ENCODE results near the gene ARSB. TPM values are rescaled to one million over a fixed set of nuclear protein-coding genes. Genes with fewer than 3 reads are reported as not detected.

Gene ARSB
- total RNA-seq, 3 donors from 2014 or later, result 9.8 to 17.6 (median 10.0) TPM

GRCh38 chr5:79020861-79021561 lies 35.9 kb upstream of the ARSB start:
- TF ChIP-seq, protein P1, sequence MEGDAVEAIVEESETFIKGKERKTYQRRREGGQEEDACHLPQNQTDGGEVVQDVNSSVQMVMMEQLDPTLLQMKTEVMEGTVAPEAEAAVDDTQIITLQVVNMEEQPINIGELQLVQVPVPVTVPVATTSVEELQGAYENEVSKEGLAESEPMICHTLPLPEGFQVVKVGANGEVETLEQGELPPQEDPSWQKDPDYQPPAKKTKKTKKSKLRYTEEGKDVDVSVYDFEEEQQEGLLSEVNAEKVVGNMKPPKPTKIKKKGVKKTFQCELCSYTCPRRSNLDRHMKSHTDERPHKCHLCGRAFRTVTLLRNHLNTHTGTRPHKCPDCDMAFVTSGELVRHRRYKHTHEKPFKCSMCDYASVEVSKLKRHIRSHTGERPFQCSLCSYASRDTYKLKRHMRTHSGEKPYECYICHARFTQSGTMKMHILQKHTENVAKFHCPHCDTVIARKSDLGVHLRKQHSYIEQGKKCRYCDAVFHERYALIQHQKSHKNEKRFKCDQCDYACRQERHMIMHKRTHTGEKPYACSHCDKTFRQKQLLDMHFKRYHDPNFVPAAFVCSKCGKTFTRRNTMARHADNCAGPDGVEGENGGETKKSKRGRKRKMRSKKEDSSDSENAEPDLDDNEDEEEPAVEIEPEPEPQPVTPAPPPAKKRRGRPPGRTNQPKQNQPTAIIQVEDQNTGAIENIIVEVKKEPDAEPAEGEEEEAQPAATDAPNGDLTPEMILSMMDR (IDR thresholded peaks at IDR 0.05), result peak; percentile 29 to 65 (median 48)
- TF ChIP-seq POLR2A (IDR thresholded peaks at IDR 0.05), result no peak
- no peaks in the 10 kb centered on the region for H3K27me3 ChIP-seq
- no peaks in the 10 kb centered on the region for H3K9me3 ChIP-seq
- no peak overlapping the region for H3K27ac ChIP-seq
- peak overlapping the region in 2 of 3 donors; percentile 8 to 33 for H3K4me3 ChIP-seq
- peaks cover 0 to 3% of the 10 kb centered on the region in 2 donors for H3K4me1 ChIP-seq
- DNase-seq (ENCODE audit: low spot score in 2 of 2), result peak in 1 of 2 donors; percentile 31
- intact Hi-C loops (cut with DNase I; ENCODE audit: low total_unique reads), result no loop called here
- no peaks in the 10 kb centered on the region for H3K36me3 ChIP-seq

DNA sequence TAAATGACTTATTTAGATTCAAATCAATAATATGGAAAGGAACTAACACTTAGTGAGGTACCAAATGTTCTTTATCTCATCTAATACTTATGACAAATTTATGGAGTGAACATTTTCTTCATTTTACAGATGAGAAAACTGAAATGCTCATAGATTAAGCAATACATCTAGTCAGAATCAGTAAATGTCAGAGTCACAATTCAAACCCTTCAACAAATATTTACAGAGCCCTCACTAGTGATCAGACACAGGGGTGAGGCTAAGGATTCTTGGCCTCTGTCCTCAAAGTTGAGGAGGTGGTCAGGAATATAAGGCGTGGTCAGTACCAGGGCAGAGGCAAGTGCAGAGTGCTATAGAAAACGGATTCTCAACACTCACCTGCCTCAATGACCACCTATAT lies 29.5 kb upstream of the ARSB start:
- intact Hi-C loops (cut with DNase I; ENCODE audit: low total_unique reads), result no loop called here

GRCh38 chr5:79011869-79012268 lies 26.8 kb upstream of the ARSB start:
- TF ChIP-seq, protein P1 (IDR thresholded peaks at IDR 0.05), result no peak
- TF ChIP-seq POLR2A (IDR thresholded peaks at IDR 0.05) (no peak), POLR2AphosphoS5 (IDR thresholded peaks at IDR 0.05) (no peak)
- no peak for DNase-seq (ENCODE audit: low spot score in 2 of 2)
- H3K27ac ChIP-seq, result no peak overlapping the region
- intact Hi-C loops (cut with DNase I; ENCODE audit: low total_unique reads), result no loop called here
- no peaks in the 10 kb centered on the region for H3K4me1 ChIP-seq
- no peaks in the 10 kb centered on the region for H3K36me3 ChIP-seq
- no peaks in the 10 kb centered on the region for H3K27me3 ChIP-seq
- peaks cover 0 to 9% of the 10 kb centered on the region in 2 donors for H3K9me3 ChIP-seq
- H3K4me3 ChIP-seq, result no peak overlapping the region

More for the DNA sequence above, 29.5 kb upstream of the ARSB start:
- Histone ChIP-seq H3K4me3 (no peak overlapping the region), H3K9me3 (peaks cover 0 to 9% of the 10 kb centered on the region in 2 donors), H3K27ac (no peak overlapping the region), H3K27me3 (no peaks in the 10 kb centered on the region), H3K36me3 (no peaks in the 10 kb centered on the region), H3K4me1 (no peaks in the 10 kb centered on the region)
- TF ChIP-seq, protein P1 (IDR thresholded peaks at IDR 0.05), result no peak
- TF ChIP-seq POLR2AphosphoS5 (IDR thresholded peaks at IDR 0.05) (no peak), POLR2A (IDR thresholded peaks at IDR 0.05) (no peak)
- no peak for DNase-seq (ENCODE audit: low spot score in 2 of 2)

DNA sequence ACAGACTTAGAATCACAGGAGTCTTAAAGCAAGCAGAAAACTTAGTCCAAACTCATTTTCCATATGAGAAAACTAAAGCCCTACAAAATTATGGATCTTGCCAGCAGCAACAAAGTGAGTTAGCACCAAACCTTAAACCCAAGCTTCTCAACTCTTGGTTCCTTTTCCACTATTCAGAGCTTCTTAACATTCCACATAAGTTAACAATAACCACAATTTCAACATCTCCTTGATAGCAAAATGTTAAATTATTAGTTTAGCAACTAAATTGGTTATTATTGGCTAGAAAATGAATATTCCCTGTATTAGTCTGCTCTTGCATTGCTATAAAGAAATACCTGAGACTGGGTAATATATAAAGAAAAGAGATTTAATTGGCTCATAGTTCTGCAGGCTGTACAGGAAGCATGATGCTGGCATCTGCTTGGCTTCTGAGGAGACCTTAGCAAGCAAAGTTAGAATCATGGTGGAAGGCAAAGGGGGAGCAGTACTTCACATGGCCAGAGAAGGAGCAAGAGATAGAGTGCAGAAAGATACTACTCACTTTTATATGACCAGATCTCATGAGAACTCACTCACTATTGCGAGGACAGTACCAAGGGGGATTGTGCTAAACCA lies 26.2 kb upstream of the ARSB start:
- H3K27me3 ChIP-seq, result no peaks in the 10 kb centered on the region
- no peaks in the 10 kb centered on the region for H3K36me3 ChIP-seq
- no peak for DNase-seq (ENCODE audit: low spot score in 2 of 2)
- no peaks in the 10 kb centered on the region for H3K4me1 ChIP-seq
- H3K9me3 ChIP-seq, result peaks cover 0 to 9% of the 10 kb centered on the region in 2 donors
- intact Hi-C loops (cut with DNase I; ENCODE audit: low total_unique reads), result no loop called here
- no peak for TF ChIP-seq POLR2AphosphoS5 (IDR thresholded peaks at IDR 0.05)
- TF ChIP-seq, protein P1 (IDR thresholded peaks at IDR 0.05), result no peak
- TF ChIP-seq POLR2A (IDR thresholded peaks at IDR 0.05), result no peak
- H3K27ac ChIP-seq, result no peak overlapping the region
- H3K4me3 ChIP-seq, result no peak overlapping the region

DNA sequence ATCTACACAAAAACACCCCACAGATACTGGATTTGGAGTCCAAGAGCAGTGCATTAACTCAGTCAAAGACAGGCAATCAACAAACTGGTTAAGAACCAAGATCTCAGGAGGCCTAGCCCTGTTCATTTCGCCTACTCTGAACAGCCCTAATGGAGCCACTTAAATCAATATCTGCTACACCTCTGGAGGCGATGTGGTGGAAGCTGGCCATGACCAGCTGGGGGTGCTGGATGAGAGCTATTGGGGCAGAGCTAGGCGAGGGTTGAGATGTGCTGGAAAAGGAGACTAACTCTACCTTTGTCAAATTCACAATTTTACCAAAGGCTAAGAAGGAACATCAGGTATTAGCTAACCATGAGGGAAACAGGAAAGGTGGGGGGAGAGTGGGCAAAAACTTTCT lies 23.3 kb upstream of the ARSB start:
- Histone ChIP-seq H3K4me1 (no peaks in the 10 kb centered on the region), H3K27ac (no peak overlapping the region), H3K36me3 (no peaks in the 10 kb centered on the region), H3K4me3 (no peak overlapping the region), H3K27me3 (no peaks in the 10 kb centered on the region), H3K9me3 (peaks cover 0 to 9% of the 10 kb centered on the region in 2 donors)
- intact Hi-C loops (cut with DNase I; ENCODE audit: low total_unique reads), result no loop called here
- no peak for DNase-seq (ENCODE audit: low spot score in 2 of 2)
- no peak for TF ChIP-seq POLR2AphosphoS5 (IDR thresholded peaks at IDR 0.05)
- no peak for TF ChIP-seq POLR2A (IDR thresholded peaks at IDR 0.05)
- TF ChIP-seq, protein P1 (IDR thresholded peaks at IDR 0.05), result no peak

Measured in breast epithelium (tissue), 4 donors.